OCI-LY3 (cell line): ENCODE data around the gene CREBL2.
"Not testable (repeated sequence)": the region's sequence is repeated elsewhere in the genome, so short reads cannot be mapped to it uniquely, and the experiment has no call there.

ENCODE experiments used
- H2AFZ ChIP-seq: fragments of 200-600, 300-600 bp; shearing (Covaris generic); 2 replicates; pipeline ENCODE4 v1.6.0; 2014; ENCODE audit warnings: antibody characterized with exemption, low read depth, low read length
- H3K27ac ChIP-seq: fragments of 200-600, 300-600 bp; sonication (generic); 2 replicates; pipeline ENCODE4 v1.5.1; 2014; ENCODE audit warnings: mild to moderate bottlenecking, low read length, moderate library complexity, mixed read lengths
- H3K27me3 ChIP-seq: fragments of 200-600, 300-600 bp; sonication (generic); 2 replicates; pipeline ENCODE4 v1.6.1; 2014; ENCODE audit warnings: low read depth, low read length, mixed read lengths
- H3K36me3 ChIP-seq: fragments of 200-600, 300-600 bp; sonication (generic); replicated peaks from 2 replicates; pipeline ENCODE3; 2014; ENCODE audit warnings: low read depth, low read length, mixed read lengths
- H3K4me1 ChIP-seq: fragments of 300-600, 200-600 bp; sonication (generic); 2 replicates; pipeline ENCODE4 v1.6.1; 2014; ENCODE audit warnings: low read length, mixed read lengths
- H3K4me2 ChIP-seq: fragments of 200-600, 300-600 bp; sonication (generic); 2 replicates; pipeline ENCODE4 v1.6.1; 2014; ENCODE audit warnings: low read length, mixed read lengths
- H3K4me3 ChIP-seq: fragments of 300-600, 200-600 bp; sonication (generic); 2 replicates; pipeline ENCODE4 v1.5.1; 2014; ENCODE audit warnings: antibody characterized with exemption, mild to moderate bottlenecking, low read length, moderate library complexity
- H3K79me2 ChIP-seq: fragments of 300-600, 200-600 bp; shearing (Covaris generic); 2 replicates; pipeline ENCODE4 v1.6.1; 2014; ENCODE audit warnings: mild to moderate bottlenecking, low read length, mixed read lengths
- H3K9ac ChIP-seq: fragments of 300-600, 200-600 bp; shearing (Covaris generic); 2 replicates; pipeline ENCODE4 v1.6.0; 2014; ENCODE audit warnings: mild to moderate bottlenecking, low read length, moderate library complexity
- H3K9me3 ChIP-seq: fragments of 200-600, 300-600 bp; shearing (Covaris generic); 2 replicates; pipeline ENCODE4 v1.6.1; 2014; ENCODE audit warnings: low read length, mixed read lengths; ENCODE audit not compliant: insufficient read depth
- H4K20me1 ChIP-seq: fragments of 200-600, 300-600 bp; sonication (generic); 2 replicates; pipeline ENCODE4 v1.6.1; 2016; ENCODE audit warnings: low read length, mixed read lengths; ENCODE audit not compliant: insufficient read depth
- CTCF ChIP-seq: fragments of 200-600, 300-600 bp; sonication (generic); IDR thresholded peaks from 2 replicates; pipeline ENCODE4 v1.5.1; 2014; ENCODE audit warnings: antibody characterized with exemption, low read length, low read depth
- EZH2phosphoT487 ChIP-seq: fragments of 200-600 bp; shearing (Covaris generic); IDR thresholded peaks from 2 replicates; pipeline ENCODE4 v1.6.1; 2018; ENCODE audit warnings: antibody characterized with exemption, mixed run types, low read depth

Gene CREBL2

GRCh38 chr12:12592930-12593329, 18.7 kb upstream of the CREBL2 start:
- H3K4me2 ChIP-seq, result no peak overlapping the region
- H2AFZ ChIP-seq, result no peak overlapping the region

GRCh38 chr12:12595929-12596328, 15.7 kb upstream of the CREBL2 start:
- H3K9me3 ChIP-seq, H3K27ac ChIP-seq, H3K4me3 ChIP-seq, H4K20me1 ChIP-seq, H3K4me1 ChIP-seq, H3K9ac ChIP-seq, H3K79me2 ChIP-seq, H3K36me3 ChIP-seq, H2AFZ ChIP-seq, H3K4me2 ChIP-seq: not testable (repeated sequence)
- H3K27me3 ChIP-seq, result peaks cover 37% of the 10 kb centered on the region

More at GRCh38 chr12:12592930-12593329, 18.7 kb upstream of the CREBL2 start:
- Histone ChIP-seq H3K79me2 (no peaks in the 10 kb centered on the region), H3K36me3 (no peaks in the 10 kb centered on the region), H3K27ac (no peak overlapping the region), H3K9ac (no peak overlapping the region), H3K4me1 (no peaks in the 10 kb centered on the region), H3K9me3 (no peaks in the 10 kb centered on the region), H3K27me3 (peaks cover 41% of the 10 kb centered on the region), H4K20me1 (no peaks in the 10 kb centered on the region), H3K4me3 (no peak overlapping the region)
- TF ChIP-seq CTCF (no peak), EZH2phosphoT487 (no peak)

- H3K9ac ChIP-seq, H3K79me2 ChIP-seq, H3K36me3 ChIP-seq, H3K4me1 ChIP-seq, H3K4me3 ChIP-seq, H3K27ac ChIP-seq, H3K4me2 ChIP-seq, H3K9me3 ChIP-seq, H4K20me1 ChIP-seq, H2AFZ ChIP-seq: not testable (repeated sequence)
- peaks cover 39% of the 10 kb centered on the region for H3K27me3 ChIP-seq
Observed at GRCh38 chr12:12596598-12596997, 15.1 kb upstream of the CREBL2 start.

GRCh38 chr12:12598864-12599263, 12.8 kb upstream of the CREBL2 start:
- TF ChIP-seq EZH2phosphoT487 (no peak), CTCF (no peak)
- Histone ChIP-seq H3K27me3 (peaks cover 32% of the 10 kb centered on the region), H3K36me3 (no peaks in the 10 kb centered on the region), H3K4me1 (no peaks in the 10 kb centered on the region), H3K9me3 (no peaks in the 10 kb centered on the region), H3K79me2 (no peaks in the 10 kb centered on the region), H3K9ac (no peak overlapping the region), H3K4me3 (no peak overlapping the region), H2AFZ (no peak overlapping the region), H4K20me1 (no peaks in the 10 kb centered on the region), H3K27ac (no peak overlapping the region), H3K4me2 (no peak overlapping the region)

GRCh38 chr12:12599750-12600643, 11.7 kb upstream of the CREBL2 start:
- Histone ChIP-seq H3K9ac (no peak overlapping the region), H3K9me3 (no peaks in the 10 kb centered on the region), H2AFZ (no peak overlapping the region), H3K4me1 (no peaks in the 10 kb centered on the region), H3K79me2 (no peaks in the 10 kb centered on the region), H3K27me3 (peaks cover 37% of the 10 kb centered on the region), H3K4me2 (no peak overlapping the region), H3K4me3 (no peak overlapping the region), H3K27ac (no peak overlapping the region), H3K36me3 (no peaks in the 10 kb centered on the region), H4K20me1 (no peaks in the 10 kb centered on the region)
- no peak for TF ChIP-seq CTCF
- TF ChIP-seq EZH2phosphoT487, result no peak
